T-helper 1 cell (primary cell): ENCODE results near the gene KCNH4.

Experiments used
- DNase-seq, 5 donors: peaks; one replicate each; pipeline ENCODE4 v3.0.0-alpha.2; 2012 to 2020

The KCNH4 gene

GRCh38 chr17:42116705-42117396 is 64.1 kb downstream of the KCNH4 start:
- peak; percentile 60 to 83 (median 76) for DNase-seq

- no peak for DNase-seq
Observed at GRCh38 chr17:42114118-42114517, 66.8 kb downstream of the KCNH4 start.

GRCh38 chr17:42113293-42114069 is 67.5 kb downstream of the KCNH4 start:
- no peak for DNase-seq

GRCh38 chr17:42112552-42113176 is 68.3 kb downstream of the KCNH4 start, which contains the start of gene DHX58:
TSS of gene DHX58 (minus strand) at chr17:42112714. CDS start at chr17:42111892, 822 bp downstream.
- peak; percentile 54 to 94 (median 73) for DNase-seq

GRCh38 chr17:42111871-42112551 is 68.9 kb downstream of the KCNH4 start:
- peak in 1 of 5 donors; percentile 34 for DNase-seq

- no peak for DNase-seq
Observed at GRCh38 chr17:42111265-42111636, 69.7 kb downstream of the KCNH4 start.

GRCh38 chr17:42110301-42111264 is 70.4 kb downstream of the KCNH4 start:
- no peak for DNase-seq

- no peak for DNase-seq
Observed at GRCh38 chr17:42109086-42109485, 71.9 kb downstream of the KCNH4 start.

- peak; percentile 81 to 92 (median 85) for DNase-seq
Observed at GRCh38 chr17:42107597-42108576, 73.1 kb downstream of the KCNH4 start.

- DNase-seq, result no peak
Observed at GRCh38 chr17:42107124-42107523, 73.8 kb downstream of the KCNH4 start.
